ENCODE measurements around the gene ZNF367. TPM values are rescaled to one million over a fixed set of nuclear protein-coding genes. Genes with fewer than 3 reads are reported as not detected.

ZNF367 gene
- total RNA-seq, 1 experiment from 2014 or later = 10.7 TPM

DNA sequence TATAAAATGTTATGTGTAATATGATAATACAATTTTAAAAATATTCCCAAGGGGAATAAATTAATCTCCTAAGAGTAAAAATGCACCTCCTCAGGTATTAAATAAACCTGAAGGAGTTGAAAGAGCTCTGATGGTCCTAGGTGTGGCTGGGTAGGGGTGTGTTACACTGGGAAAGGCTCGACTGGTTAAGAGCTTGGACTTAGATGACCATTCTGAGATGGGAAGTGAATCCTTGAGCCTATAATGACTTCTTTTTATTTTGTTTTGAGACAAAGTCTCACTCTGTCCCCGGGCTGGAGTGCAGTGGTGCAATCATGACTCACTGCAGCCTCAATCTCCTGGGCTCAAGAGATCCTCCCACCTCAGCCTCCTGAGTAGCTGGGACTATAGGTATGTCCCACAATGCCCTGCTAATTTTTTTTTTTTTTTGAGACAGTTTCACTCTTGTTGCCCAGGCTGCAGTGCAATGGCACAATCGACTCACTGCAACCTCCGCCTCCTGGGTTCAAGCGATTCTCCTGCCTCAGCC lies 22.6 kb upstream of the ZNF367 start:
- DNase-seq (ENCODE audit: low spot score) = no peak
- in situ Hi-C loops (cut with HindIII; ENCODE audit: low sequenced_read_pairs) = no loop called here

DNA sequence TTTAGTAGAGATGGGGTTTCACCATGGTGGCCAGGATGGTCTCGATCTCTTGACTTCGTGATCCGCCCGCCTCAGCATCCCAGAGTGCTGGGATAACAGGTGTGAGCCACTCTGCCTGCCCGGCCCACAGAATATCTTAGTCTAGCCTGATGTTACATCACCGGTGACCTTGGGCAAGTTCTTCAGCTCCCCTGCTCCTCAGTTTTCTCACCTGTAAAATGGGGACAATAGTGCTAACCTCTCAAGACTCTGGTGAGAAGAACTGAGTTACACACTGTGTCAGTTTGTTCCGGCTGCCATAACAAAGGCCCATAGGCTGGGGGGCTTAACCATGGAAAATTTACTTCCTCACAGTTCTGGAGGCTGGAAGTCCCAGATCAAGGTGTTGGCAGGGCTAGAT lies 19.3 kb upstream of the ZNF367 start:
- in situ Hi-C loops (cut with HindIII; ENCODE audit: low sequenced_read_pairs) = no loop called here
- no peak for DNase-seq (ENCODE audit: low spot score)

DNA sequence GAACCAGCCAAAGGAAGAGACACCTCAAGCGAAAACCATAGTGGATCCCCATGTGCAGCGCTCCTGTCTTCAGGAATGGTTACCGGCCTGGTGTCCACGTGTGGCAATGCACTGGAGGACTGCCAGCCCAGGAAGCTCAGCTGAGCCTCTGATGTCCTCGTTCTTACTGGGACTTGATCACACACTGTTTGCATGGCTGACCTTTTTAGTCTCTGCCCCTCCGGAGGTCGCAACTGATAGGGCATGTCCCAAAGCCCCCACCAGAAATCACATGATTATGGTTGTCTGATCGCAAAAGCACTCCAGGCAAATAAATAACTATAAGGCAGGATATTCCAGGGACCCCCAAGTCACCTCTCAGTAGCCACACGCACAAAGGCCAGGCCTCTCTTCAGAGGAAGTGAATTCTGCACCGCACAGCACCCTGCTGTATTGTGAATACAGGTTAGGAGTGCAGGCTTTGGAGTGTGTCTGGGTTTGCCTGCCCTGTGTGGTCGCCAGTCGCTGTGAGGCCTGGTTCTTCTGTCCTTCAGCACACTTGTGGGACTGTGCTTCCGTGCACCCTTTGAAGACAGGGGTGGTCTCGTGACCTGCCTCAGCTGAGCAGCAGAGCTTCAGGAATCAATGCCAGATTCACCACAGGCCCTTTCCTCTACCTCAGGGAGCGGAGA lies 18.4 kb upstream of the ZNF367 start:
- DNase-seq (ENCODE audit: low spot score) = no peak

DNA sequence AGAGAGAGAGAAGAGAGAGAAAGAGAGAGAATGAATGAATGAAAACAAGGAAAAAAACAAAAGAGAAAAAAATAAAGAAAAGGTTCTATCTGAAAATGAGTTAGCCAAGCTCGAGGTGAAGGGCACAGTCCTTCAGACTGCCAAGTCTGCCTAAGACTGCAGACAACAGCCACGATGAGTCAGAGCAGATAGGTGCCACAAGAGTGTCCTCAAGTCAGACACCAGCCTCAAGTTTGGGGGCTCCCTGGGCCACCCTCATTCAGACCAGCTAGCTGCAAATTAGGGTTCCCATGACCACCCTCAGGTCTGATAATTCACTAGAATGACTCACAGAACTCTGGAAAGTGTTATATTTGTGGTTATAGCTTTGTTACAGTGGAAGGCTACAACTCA lies 17.9 kb upstream of the ZNF367 start:
- in situ Hi-C loops (cut with HindIII; ENCODE audit: low sequenced_read_pairs) = no loop called here
- DNase-seq (ENCODE audit: low spot score) = no peak

More for the DNA sequence above, 18.4 kb upstream of the ZNF367 start:
- in situ Hi-C loops (cut with HindIII; ENCODE audit: low sequenced_read_pairs) = no loop called here

DNA sequence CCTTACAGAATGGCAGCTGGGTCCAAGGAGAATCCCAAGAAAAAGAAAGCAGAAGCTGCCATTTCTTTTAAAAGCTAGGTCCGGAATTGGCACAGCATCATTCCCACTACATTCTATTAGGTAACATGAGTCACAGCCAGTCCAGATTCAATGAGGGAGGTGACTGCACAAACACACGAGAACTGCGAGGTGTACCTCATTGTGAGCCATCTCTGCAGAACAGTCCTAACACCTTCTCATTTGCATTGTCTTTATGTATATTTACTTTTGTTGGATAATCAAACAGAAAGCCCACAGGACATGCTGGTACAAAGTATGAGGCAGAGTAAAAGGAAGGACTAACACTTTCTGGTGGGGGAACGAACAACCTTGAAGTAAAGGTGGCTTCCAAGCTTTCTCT lies 17.2 kb upstream of the ZNF367 start:
- DNase-seq (ENCODE audit: low spot score) = no peak
- in situ Hi-C loops (cut with HindIII; ENCODE audit: low sequenced_read_pairs) = no loop called here

DNA sequence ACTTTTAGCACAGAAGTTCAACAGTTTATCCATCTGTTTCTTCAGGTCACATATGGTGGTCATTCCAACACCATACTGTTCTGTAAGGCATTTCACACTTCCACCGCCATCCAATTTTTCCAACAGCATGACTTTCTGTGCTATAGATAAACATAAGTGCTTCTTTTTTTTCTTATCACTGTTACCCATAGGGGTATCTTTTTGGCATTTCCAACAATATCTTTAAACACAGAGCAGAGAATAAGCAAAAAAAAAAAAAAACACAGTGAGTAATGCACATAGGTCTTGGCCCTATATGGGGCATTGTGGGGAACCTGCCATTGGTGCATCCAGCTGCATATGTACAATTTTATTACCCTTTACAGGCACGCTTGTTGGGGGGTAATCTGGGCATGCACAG lies 12.2 kb upstream of the ZNF367 start:
- in situ Hi-C loops (cut with HindIII; ENCODE audit: low sequenced_read_pairs) = no loop called here

DNA sequence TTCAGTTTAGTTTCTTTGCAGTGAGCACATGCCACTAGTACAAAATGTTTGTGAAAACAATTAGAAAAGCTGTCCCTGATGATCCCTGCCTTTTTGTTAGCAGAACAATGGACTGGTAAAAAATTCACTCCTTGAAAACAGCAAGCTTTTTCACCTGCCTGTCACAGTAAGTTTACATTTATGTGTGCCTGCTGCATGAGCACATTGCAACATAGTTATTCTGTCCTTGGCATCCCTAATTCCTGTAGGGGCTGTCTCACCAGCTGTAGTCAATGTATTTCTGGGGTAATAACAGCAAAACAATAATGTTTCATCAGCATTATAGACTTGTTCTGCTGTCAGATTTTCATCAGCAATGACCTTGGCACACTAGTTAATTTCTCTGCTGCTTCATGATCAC lies 11.6 kb upstream of the ZNF367 start:
- in situ Hi-C loops (cut with HindIII; ENCODE audit: low sequenced_read_pairs) = no loop called here
- no peak for DNase-seq (ENCODE audit: low spot score)

More for the DNA sequence above, 12.2 kb upstream of the ZNF367 start:
- DNase-seq (ENCODE audit: low spot score) = no peak

DNA sequence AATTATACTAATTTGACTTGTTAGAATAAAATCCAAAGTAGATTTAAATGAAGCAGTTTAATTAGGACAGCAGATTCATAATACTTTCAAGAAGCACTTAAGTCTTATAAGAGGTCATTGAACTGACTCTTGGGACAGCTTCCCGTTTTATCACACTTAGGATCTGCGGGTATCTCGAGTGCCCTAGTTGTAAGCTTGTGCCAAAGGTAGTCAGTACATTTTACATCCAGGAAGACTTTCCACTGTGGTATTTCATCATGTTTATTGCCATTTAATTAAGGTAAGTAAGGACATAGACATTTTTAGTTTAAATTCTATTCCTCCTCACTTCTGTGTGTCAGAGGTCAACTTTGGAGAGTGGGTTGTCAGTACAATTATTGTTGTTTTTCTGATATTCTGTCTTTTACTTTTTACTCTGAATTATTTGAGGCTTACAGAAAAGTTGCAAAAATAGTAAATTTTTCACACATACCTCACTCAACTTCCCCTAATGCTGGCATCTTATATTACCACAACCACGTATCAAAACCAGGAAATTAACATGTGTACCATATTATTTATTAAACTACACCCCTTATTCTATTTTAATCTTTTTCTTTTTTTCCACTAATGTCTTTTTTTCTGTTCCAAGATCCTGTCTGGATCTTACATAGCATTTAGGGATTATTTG lies 7.5 kb upstream of the ZNF367 start:
- in situ Hi-C loops (cut with HindIII; ENCODE audit: low sequenced_read_pairs) = no loop called here
- no peak for DNase-seq (ENCODE audit: low spot score)

DNA sequence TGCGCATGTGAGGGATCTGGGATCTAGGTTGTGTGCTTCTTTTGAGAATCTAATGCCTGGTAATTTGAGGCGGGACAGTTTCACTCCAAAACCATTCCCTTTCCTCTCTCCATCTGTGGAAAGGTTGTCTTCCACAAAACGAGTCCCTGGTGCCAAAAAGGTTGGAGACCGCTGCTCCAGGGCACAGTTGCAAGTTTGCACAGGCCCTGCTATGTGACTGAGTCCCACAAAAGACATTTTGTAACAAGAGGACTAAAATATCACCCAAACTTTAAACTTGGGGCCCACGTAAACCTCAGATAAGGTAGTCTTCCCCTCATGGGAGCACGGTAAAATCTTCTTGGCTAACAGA lies 5.8 kb upstream of the ZNF367 start:
- in situ Hi-C loops (cut with HindIII; ENCODE audit: low sequenced_read_pairs) = no loop called here
- no peak for DNase-seq (ENCODE audit: low spot score)

DNA sequence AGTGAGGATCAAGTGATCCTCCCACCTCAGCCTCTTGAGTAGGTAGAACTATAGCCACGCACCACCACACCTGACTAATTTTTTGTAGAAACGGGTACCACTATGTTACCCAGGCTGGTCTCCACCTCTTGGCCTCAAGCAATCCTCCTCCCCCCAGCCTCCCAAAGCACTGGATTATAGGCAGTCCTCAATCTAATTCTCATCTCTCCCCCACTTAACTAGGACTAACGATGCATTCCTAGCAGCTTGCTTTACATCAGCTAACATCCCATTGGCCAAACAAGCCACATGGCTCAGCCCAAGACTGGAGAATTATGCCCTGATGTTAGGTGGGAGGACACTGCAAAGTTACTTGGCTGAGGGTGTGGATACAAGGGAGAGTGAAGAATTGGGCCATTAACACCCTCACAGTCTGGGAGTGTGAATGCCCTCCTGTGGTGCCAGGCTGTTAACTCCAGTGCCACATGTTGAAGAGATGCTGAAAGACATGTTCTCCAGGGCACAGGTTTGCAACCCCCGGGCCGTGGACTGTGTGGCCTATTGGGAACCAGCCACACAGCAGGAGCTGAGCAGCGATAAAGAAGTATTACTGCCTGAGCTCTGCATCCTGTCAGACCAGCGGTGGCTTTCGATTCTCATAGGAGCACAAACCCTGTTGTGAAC lies 5.3 kb upstream of the ZNF367 start:
- DNase-seq (ENCODE audit: low spot score) = peak; percentile 27
- in situ Hi-C loops (cut with HindIII; ENCODE audit: low sequenced_read_pairs) = no loop called here

DNA sequence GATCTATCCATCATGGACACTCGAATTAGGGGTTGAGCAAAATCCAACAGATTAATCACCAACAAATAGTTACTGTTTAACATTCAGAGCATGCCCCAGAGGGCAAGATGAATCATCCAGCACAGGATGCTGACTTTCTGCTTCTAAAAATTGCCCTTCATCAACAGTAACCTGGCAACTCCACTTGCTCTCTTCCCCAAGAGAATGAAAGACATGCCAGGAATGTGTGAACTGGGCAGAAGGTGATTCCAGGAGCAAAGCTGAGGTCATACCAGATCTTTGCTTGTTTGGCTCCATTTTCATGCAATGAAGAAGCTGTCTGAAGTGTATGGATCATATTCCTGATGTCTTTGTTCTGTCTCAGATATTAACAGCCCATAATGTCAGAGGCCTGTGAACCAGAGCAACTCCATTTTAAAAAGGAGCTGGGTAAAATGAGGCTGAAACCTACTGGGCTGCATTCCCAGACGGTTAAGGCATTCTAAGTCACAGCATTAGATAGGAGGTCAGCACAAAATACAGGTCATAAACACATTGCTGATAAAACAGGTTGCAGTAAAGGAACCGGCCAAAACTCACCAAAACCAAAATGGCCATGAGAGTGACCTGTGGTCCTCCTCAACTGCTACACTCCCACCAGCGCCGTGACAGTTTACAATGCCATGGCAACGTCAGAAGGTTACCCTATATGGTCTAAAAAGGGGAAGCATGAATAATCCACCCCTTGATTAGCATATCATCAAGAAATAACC lies 2.5 kb upstream of the ZNF367 start:
- DNase-seq (ENCODE audit: low spot score) = peak; percentile 65
- in situ Hi-C loops (cut with HindIII; ENCODE audit: low sequenced_read_pairs) = no loop called here

DNA sequence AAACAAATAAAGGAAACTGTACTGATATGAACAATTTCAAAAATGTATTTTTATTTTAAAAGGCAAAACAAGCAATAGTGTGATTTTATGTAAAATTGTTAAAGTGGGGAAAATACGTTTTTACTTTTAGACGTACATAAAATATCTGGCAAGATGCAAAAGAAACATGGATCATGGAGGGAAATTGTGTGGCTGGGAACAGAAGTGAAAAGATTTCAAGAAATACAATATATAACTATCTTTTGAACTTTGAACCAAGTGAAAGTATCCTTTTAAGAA lies 1.5 kb upstream of the ZNF367 start:
- in situ Hi-C loops (cut with HindIII; ENCODE audit: low sequenced_read_pairs) = no loop called here
- DNase-seq (ENCODE audit: low spot score) = no peak

DNA sequence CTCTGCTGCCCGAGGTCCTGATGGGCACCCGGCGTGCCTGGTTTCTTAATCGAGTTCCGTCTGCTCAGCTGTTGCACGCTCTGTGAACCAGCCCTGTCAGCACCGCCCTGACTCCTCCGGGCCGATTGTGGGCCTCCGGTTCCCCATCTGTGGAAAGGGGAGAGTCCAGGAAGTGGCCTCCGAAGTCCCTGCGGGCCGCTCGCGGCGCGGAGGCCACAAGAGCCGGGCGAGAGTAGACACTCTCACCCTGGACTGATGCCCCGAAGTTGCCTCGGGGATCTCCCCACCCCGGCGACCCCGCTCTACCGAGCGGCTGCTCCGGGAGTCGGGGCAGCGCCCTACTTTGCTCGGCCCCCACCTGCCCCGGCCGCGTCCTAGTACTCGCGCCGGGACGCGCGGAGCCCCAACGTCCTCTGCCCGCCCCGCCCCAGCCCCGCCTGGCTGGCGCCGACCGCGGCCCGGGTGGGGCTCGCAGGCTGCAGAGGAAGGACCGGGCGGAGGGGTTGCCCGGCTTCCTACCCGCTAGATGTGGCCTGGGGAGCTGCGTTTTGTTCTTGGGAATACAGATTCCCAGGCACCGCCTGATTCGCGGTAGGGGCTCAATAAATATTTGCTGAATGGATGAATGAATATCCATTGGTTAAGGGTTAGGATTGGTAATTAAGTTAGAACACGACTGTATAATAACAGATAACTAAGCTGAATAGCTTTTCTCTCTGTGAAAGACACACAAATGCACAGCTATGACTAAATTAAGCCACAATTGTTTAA lies 935 bp upstream of the ZNF367 start:
- DNase-seq (ENCODE audit: low spot score) = peak; percentile 61
- in situ Hi-C loops (cut with HindIII; ENCODE audit: low sequenced_read_pairs) = no loop called here

DNA sequence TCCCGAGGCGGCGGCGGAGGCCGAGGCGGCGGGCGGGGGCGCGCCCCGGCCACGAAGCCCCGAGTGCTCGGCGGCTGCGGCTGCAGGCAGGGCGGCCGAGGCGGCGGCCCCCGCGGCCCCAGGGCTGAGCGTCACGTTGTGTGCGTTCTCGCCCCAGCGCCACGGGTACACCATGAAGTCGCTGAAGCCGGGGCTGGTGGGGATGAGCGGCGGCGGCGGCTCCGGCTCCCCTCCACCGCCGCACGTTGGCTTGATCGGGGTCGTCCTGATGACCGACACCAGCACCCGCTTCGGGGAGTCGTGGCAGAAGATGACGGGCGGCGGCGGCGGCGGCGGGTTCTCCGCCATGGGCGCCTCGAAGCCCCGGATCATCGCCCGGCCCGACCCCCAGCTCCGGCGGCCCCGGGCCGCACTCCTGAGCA lies 498 bp downstream of the ZNF367 start:
- DNase-seq (ENCODE audit: low spot score) = no peak
- in situ Hi-C loops (cut with HindIII; ENCODE audit: low sequenced_read_pairs) = no loop called here

DNA sequence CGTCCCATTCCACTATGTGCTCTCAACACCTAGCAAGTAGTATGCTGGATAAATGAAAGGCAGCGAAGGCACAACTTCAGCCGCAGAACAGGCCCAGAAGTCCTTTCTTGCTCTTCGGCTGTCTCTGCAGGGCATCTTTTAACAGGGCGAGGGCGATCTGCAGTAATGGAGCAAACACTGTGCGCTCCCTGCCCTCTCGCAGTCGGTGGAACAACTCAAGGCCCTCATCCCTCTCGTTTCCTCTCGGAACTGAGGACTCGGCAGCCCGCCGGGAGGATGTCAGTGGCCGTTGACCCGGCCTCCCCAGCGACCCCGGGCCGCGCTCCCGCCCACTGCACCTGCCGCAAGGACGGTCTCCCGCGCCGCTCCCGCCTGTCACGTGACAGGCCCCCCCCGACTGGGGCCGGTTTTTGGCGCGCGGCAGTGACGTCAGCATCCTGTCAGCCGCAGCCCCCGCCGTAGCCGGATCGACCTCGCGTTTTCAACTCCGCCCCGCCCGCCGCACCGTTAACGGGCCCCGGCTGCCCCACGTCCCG lies 1.1 kb downstream of the ZNF367 start:
- in situ Hi-C loops (cut with HindIII; ENCODE audit: low sequenced_read_pairs) = no loop called here
- peak; percentile 87 for DNase-seq (ENCODE audit: low spot score)

DNA sequence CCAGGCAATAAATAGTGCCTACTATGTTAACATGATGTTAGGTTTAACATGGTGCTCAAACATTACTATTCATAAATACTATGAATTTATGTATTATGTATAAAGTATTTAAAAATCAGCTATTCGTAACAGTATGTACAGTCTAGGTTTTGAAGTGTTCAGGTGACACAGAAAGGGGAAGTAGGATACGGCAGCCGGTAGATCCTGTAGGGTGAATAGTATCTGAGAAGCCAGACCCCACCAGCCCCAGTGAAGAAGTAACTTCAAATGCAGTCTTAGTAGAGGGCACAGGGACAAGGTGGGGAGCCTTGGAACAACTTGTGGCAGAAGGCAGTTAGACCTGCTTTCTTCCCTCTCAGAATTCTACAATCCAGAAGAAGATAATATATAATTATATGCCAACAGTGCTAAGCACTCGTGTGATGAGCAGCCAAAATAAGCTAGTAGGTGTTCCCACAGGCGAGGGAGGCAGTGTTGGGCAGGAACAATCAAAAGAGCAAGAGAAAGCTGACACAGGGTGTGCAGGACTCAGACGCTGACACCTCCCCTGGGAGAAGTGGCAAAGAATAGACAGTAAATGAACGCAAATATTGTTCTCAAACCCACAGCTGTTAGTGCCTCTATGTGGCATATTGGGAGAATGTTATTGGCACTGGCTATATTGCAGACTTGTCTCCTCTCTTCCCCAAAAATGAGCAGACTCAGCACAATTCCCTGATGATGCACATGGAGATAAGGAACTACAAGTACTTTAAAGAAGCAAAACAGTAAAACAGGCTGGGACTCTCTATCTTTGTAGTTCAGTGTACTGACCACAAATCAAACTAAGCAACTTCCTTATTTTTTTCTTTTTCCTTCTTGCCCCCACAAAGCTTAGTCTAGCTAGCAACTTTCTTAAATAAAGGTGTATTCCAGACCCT lies 4.6 kb downstream of the ZNF367 start:
- no peak for DNase-seq (ENCODE audit: low spot score)
- in situ Hi-C loops (cut with HindIII; ENCODE audit: low sequenced_read_pairs) = no loop called here

DNA sequence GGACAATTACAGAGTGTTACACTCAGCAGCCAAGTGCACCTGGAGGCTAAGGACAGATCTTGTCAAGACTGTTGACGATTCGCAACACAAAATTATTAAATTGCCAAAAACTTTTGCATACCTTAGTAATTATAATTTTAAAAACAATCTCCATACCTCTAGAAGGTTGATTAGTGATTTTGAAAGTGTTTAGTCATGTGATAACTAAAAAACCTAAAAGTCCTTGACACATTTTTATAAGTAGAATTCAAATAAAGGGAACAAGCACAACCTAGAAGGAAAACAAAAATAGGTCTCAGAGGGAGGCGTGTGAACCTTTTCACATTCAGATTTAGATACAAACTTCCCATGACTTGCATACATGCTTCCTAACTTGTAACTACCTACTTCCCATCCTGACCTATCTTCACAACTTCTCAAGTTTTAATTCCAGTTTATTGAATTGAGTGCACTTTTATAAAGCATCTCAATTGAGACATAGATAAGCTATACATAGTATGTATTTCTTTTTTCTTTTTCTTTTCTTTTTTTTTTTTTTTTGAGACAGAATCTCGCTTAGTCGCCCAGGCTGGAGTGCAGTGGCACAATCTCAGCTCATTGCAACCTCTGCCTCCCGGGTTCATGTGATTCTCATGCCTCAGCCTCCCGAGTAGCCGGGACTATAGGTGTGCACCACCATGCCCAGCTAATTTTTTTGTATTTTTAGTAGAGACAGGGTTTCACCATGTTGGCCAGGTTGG lies 5.8 kb downstream of the ZNF367 start:
- in situ Hi-C loops (cut with HindIII; ENCODE audit: low sequenced_read_pairs) = no loop called here
- DNase-seq (ENCODE audit: low spot score) = no peak

Data from G401 (cell line).